ENCODE measurements around the gene ASB18. TPM values are rescaled to one million over a fixed set of nuclear protein-coding genes. Genes with fewer than 3 reads are reported as not detected.

ASB18 gene
- total and polyA plus RNA-seq, 8 donors, result 0.05 to 0.07 (median 0.06) TPM; not detected in 5

DNA sequence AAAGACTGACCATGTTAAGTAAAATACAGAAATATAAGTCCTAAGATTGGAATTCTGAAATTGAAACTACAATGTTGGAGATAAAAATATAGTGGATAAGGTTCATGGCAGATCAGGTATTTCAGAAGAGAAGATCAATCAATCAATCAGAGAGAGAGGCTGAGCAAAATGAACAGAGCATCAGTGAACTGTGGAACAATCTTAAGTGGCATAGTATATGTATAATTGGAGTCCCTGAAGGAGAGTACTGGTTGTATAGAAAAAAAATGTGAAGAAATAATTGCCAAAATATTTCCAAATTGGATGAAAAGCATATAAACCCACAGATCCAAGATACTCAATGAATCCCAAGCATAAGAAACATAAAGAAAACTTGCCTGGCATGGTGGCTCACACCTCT lies 35.0 kb downstream of the ASB18 start:
- Histone ChIP-seq H3K4me3 (no peak overlapping the region), H3K4me1 (no peaks in the 10 kb centered on the region)
- intact Hi-C loops (cut with DNase I), result no loop called here

DNA sequence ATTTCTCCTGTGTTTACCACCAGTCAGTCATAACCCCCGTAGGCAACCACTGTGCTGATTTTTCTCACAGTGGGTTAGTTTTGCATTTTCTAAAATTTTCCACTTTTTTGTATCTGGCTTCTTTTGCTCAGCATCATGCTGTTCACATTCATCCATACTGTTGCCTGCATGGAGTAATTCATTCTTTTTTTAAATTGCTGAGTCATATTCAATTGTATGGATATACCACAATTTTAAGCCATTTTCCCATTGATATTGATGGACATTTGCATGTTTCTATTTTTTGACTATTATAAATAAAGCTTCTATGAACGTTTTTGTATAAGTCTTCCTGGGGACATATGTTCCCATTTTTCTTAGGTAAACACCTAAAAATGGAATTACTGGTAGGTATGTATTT lies 40.5 kb downstream of the ASB18 start:
- Histone ChIP-seq H3K4me3 (no peak overlapping the region), H3K36me3 (no peaks in the 10 kb centered on the region), H3K4me1 (no peaks in the 10 kb centered on the region), H3K27ac (no peak overlapping the region), H3K27me3 (peaks cover 0 to 7% of the 10 kb centered on the region in 2 donors), H3K9me3 (peaks cover 0 to 34% of the 10 kb centered on the region in 2 donors)
- ATAC-seq (no peak), DNase-seq (no peak)
- TF ChIP-seq, protein P1, sequence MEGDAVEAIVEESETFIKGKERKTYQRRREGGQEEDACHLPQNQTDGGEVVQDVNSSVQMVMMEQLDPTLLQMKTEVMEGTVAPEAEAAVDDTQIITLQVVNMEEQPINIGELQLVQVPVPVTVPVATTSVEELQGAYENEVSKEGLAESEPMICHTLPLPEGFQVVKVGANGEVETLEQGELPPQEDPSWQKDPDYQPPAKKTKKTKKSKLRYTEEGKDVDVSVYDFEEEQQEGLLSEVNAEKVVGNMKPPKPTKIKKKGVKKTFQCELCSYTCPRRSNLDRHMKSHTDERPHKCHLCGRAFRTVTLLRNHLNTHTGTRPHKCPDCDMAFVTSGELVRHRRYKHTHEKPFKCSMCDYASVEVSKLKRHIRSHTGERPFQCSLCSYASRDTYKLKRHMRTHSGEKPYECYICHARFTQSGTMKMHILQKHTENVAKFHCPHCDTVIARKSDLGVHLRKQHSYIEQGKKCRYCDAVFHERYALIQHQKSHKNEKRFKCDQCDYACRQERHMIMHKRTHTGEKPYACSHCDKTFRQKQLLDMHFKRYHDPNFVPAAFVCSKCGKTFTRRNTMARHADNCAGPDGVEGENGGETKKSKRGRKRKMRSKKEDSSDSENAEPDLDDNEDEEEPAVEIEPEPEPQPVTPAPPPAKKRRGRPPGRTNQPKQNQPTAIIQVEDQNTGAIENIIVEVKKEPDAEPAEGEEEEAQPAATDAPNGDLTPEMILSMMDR (IDR thresholded peaks at IDR 0.05), result no peak
- intact Hi-C loops (cut with DNase I), result no loop called here

More for the DNA sequence above, 35.0 kb downstream of the ASB18 start:
- H3K36me3 ChIP-seq, result no peaks in the 10 kb centered on the region
- ATAC-seq (no peak), DNase-seq (no peak)
- peaks cover 0 to 59% of the 10 kb centered on the region in 2 donors for H3K9me3 ChIP-seq
- peaks cover 6 to 16% of the 10 kb centered on the region in 2 donors for H3K27me3 ChIP-seq
- TF ChIP-seq, protein P1 (IDR thresholded peaks at IDR 0.05), result no peak
- no peak overlapping the region for H3K27ac ChIP-seq

DNA sequence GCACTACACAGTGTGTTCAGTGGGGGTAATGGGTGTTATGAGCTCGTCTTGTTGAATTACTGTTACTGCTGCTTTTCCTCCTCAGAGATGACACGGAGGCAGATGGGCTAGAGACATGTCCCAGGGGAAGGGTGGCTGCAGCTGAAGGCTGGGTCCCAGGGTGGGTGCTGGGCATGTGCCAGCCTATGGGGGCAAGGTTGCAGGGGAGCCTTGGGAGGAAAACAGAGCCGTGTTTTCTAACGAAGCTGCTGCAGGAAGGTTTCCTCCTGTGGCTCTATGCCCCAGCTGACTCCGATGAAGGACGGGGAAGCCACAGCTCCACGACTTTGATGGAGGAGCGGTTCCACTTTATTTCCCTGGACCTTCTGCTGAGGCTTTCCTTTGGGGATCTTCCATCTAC lies 42.4 kb downstream of the ASB18 start:
- Histone ChIP-seq H3K27ac (no peak overlapping the region), H3K4me1 (no peaks in the 10 kb centered on the region), H3K36me3 (no peaks in the 10 kb centered on the region), H3K9me3 (peaks cover 0 to 24% of the 10 kb centered on the region in 2 donors), H3K27me3 (peaks cover 0 to 14% of the 10 kb centered on the region in 2 donors), H3K4me3 (no peak overlapping the region)
- ATAC-seq (no peak), DNase-seq (no peak)
- intact Hi-C loops (cut with DNase I), result no loop called here
- TF ChIP-seq, protein P1 (IDR thresholded peaks at IDR 0.05), result no peak

DNA sequence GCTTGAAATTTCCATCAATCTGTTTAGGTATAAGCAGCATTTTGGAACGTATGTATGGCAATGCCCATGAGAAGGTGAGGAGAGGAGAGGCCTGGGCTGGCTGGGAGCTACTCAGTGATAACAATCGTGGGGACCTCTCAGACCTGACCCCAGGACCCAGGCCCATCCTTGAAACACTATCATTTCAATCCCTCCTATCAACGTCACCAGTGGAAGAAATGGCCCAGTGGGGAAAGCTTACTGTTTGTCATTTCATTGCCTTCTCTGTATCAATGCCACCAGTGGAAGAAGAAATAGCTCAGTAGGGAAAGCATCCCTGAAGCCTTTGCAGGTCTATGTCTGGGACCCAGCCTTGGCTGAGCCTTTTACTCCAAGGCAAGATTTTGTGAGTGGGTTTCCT lies 44.8 kb downstream of the ASB18 start:
- Histone ChIP-seq H3K27ac (no peak overlapping the region), H3K27me3 (peaks cover 0 to 31% of the 10 kb centered on the region in 2 donors), H3K4me3 (no peak overlapping the region), H3K36me3 (no peaks in the 10 kb centered on the region), H3K4me1 (no peaks in the 10 kb centered on the region), H3K9me3 (peaks cover 0 to 16% of the 10 kb centered on the region in 2 donors)
- intact Hi-C loops (cut with DNase I), result no loop called here
- ATAC-seq (no peak), DNase-seq (no peak)
- TF ChIP-seq, protein P1 (IDR thresholded peaks at IDR 0.05), result no peak

DNA sequence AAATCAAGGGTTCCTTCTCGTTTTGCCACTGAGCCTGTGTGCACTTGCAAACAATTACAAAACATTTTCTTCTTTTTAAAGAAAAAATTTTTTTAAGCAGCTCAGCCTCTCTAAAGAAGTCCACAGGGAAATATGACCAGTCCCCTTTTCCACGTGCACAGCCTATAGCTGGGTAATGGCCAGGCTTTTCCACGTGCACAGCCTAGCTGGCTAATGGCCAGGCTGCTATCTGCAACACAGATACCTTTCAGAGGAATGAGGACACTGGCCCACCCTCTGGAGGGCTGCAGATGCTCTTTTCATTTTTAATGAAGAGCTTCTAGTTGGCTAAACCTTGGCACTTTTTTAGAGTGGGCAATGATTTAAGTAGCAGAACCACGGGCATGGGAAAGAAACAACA lies 46.3 kb downstream of the ASB18 start:
- Histone ChIP-seq H3K27me3 (peaks cover 10 to 46% of the 10 kb centered on the region in 2 donors), H3K36me3 (no peaks in the 10 kb centered on the region), H3K4me3 (no peak overlapping the region), H3K4me1 (no peaks in the 10 kb centered on the region), H3K9me3 (peaks cover 0 to 2% of the 10 kb centered on the region in 2 donors), H3K27ac (no peak overlapping the region)
- TF ChIP-seq, protein P1 (IDR thresholded peaks at IDR 0.05), result no peak
- intact Hi-C loops (cut with DNase I), result no loop called here
- no peak for DNase-seq
- no peak for ATAC-seq
